H1 (cell line): ENCODE data around the gene ASXL1. TPM values are rescaled to one million over a fixed set of nuclear protein-coding genes. Genes with fewer than 3 reads are reported as not detected.

ENCODE experiments used
- BACH1 ChIP-seq: IDR thresholded peaks from 2 replicates; pipeline ENCODE4 v1.6.1; 2012; ENCODE audit warnings: low read length, improper control_type of control experiment
- polyA plus RNA-seq, 7 experiments: library from polyadenylated mRNA; depleted of rRNA in 3 of 7; stranded (reverse) in 5 of 7; unstranded in 2 of 7; fragments of >200 nt in 5 of 7; fragments of 200-250 nt in 2 of 7; gene quantifications; 1 replicate in 5 of 7; 2 replicates in 1 of 7; 4 replicates in 1 of 7; pipeline versions ENCODE4 v1.2.1 to v1.2.3, GENCODE V29; 2011 to 2013; ENCODE audit warnings: missing spikeins in 2 of 7, mixed read lengths in 2 of 7
- total RNA-seq: library from RNA; stranded (reverse); fragmentation: NEBNext Ultra II Directional; extraction: Animal tissue kit (Norgen Biotek cat#: 25700); gene quantifications from 2 replicates; pipeline ENCODE4 v1.2.1, GENCODE V29; 2021

Gene ASXL1
- total and polyA plus RNA-seq, 2 of the 8 experiments (the other 6 are each of a cell fraction or from before 2014, with no cell fraction given), result 10.6 to 26.5 TPM

GRCh38 chr20:32455171-32455900 lies 97.2 kb downstream of the ASXL1 start (continued):
- TF ChIP-seq BACH1, result no peak
- TF ChIP-seq, all 59 proteins: peak for 0
